ENCODE measurements around the gene MYH11. TPM values are rescaled to one million over a fixed set of nuclear protein-coding genes. Genes with fewer than 3 reads are reported as not detected.

The MYH11 gene
- total and polyA plus RNA-seq, 2 of the 13 experiments (the other 11 are each of a cell fraction or from before 2014, with no cell fraction given): not detected

GRCh38 chr16:15899538-15900100, 42.8 kb upstream of the MYH11 start (continued):
- TF ChIP-seq ZNF430 (CRISPR knock-in tag; IDR thresholded peaks at IDR 0.05) (peak; percentile 78), ARID5B (CRISPR knock-in tag; IDR thresholded peaks at IDR 0.05) (peak; percentile 84), XRCC5 (optimal IDR thresholded peaks at IDR 0.05; ENCODE audit: low read length) (peak; percentile 88), KAT2B (IDR thresholded peaks at IDR 0.05; ENCODE audit: borderline replicate concordance, low read depth, low read length) (peak; percentile 4; the same call in 1 of the 2 replicates), IKZF5 (CRISPR knock-in tag; IDR thresholded peaks at IDR 0.05) (peak; percentile 51; the same call in 1 of the 2 replicates), ZNF597 (CRISPR knock-in tag; IDR thresholded peaks at IDR 0.05) (no peak), DMTF1 (CRISPR knock-in tag; IDR thresholded peaks at IDR 0.05) (no peak), ETS1 (CRISPR knock-in tag; IDR thresholded peaks at IDR 0.05) (no peak), ZGPAT (CRISPR knock-in tag; IDR thresholded peaks at IDR 0.05) (0 out of 2 replicates have a peak, but pooled peaks have one; percentile 44), SRY (CRISPR knock-in tag; IDR thresholded peaks at IDR 0.05) (no peak), DNMT1 (CRISPR knock-in tag; IDR thresholded peaks at IDR 0.05) (peak; percentile 51; the same call in 1 of the 2 replicates), ZNF331 (CRISPR knock-in tag; IDR thresholded peaks at IDR 0.05) (peak; percentile 27), TBX3 (IDR thresholded peaks at IDR 0.05; ENCODE audit: borderline replicate concordance) (no peak), MEIS2 (CRISPR knock-in tag; IDR thresholded peaks at IDR 0.05) (0 out of 2 replicates have a peak, but pooled peaks have one; percentile 71), GATAD2A (CRISPR knock-in tag; IDR thresholded peaks at IDR 0.05) (peak; percentile 70; the same call in 1 of the 2 replicates), JUND (CRISPR knock-in tag; IDR thresholded peaks at IDR 0.05) (peak; percentile 94), YEATS4 (CRISPR knock-in tag; IDR thresholded peaks at IDR 0.05; ENCODE audit: borderline replicate concordance) (no peak)

All from HepG2 (cell line).